Measurements from ENCODE around the gene DISC1. TPM values are rescaled to one million over a fixed set of nuclear protein-coding genes. Genes with fewer than 3 reads are reported as not detected.

DISC1 gene
- total RNA-seq, 1 experiment from 2014 or later = 1.8 TPM

- TF ChIP-seq, protein P1, sequence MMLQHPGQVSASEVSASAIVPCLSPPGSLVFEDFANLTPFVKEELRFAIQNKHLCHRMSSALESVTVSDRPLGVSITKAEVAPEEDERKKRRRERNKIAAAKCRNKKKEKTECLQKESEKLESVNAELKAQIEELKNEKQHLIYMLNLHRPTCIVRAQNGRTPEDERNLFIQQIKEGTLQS (IDR thresholded peaks at IDR 0.05) = no peak
- no peak for TF ChIP-seq YY1 (IDR thresholded peaks at IDR 0.05; ENCODE audit: extremely low read depth, insufficient replicate concordance, low read depth, low read length)
- TF ChIP-seq, protein P2, sequence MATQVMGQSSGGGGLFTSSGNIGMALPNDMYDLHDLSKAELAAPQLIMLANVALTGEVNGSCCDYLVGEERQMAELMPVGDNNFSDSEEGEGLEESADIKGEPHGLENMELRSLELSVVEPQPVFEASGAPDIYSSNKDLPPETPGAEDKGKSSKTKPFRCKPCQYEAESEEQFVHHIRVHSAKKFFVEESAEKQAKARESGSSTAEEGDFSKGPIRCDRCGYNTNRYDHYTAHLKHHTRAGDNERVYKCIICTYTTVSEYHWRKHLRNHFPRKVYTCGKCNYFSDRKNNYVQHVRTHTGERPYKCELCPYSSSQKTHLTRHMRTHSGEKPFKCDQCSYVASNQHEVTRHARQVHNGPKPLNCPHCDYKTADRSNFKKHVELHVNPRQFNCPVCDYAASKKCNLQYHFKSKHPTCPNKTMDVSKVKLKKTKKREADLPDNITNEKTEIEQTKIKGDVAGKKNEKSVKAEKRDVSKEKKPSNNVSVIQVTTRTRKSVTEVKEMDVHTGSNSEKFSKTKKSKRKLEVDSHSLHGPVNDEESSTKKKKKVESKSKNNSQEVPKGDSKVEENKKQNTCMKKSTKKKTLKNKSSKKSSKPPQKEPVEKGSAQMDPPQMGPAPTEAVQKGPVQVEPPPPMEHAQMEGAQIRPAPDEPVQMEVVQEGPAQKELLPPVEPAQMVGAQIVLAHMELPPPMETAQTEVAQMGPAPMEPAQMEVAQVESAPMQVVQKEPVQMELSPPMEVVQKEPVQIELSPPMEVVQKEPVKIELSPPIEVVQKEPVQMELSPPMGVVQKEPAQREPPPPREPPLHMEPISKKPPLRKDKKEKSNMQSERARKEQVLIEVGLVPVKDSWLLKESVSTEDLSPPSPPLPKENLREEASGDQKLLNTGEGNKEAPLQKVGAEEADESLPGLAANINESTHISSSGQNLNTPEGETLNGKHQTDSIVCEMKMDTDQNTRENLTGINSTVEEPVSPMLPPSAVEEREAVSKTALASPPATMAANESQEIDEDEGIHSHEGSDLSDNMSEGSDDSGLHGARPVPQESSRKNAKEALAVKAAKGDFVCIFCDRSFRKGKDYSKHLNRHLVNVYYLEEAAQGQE (IDR thresholded peaks at IDR 0.05; ENCODE audit: low read depth) = no peak
- no peak for TF ChIP-seq EZH2 (IDR thresholded peaks at IDR 0.05)
- TF ChIP-seq FOSL1 (IDR thresholded peaks at IDR 0.05; ENCODE audit: low read depth) = no peak
Observed at GRCh38 chr1:231847612-231848397, 221.2 kb downstream of the DISC1 start (continued).

DNA sequence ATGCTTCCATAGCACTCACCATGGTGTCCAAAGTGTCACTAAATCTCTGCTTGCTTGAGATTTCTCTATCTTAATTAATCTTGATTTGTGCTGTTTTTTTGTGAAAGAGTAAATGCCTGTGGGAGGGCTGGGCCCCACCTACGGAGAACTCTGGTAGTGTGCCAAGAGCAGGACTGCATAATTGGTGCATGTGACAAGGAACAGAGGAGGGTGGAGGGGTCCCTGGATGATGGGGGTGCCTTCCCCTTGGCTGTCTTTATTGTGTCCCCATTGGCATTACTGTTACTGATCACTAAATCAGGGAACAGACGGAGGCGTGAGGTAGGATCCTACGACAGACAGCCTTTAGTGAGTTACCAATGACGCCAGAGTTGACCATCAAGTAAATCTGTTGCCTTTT lies 223.4 kb downstream of the DISC1 start:
- H3K9me2 ChIP-seq (ENCODE audit: insufficient read depth) = no peaks in the 10 kb centered on the region
- TF ChIP-seq YY1 (IDR thresholded peaks at IDR 0.05; ENCODE audit: extremely low read depth, insufficient replicate concordance, low read depth, low read length) = no peak
- TF ChIP-seq FOSL1 (IDR thresholded peaks at IDR 0.05; ENCODE audit: low read depth) = no peak
- no peak for TF ChIP-seq CEBPB (IDR thresholded peaks at IDR 0.05; ENCODE audit: low read depth)
- TF ChIP-seq CTCF (IDR thresholded peaks at IDR 0.05 in 2 of 3, conservative IDR thresholded peaks at IDR 0.05 in 1 of 3; ENCODE audit: borderline replicate concordance in 1 of 3, insufficient read depth in 1 of 3, low read depth in 2 of 3, low read length in 2 of 3) = no peak
- TF ChIP-seq, protein P3, sequence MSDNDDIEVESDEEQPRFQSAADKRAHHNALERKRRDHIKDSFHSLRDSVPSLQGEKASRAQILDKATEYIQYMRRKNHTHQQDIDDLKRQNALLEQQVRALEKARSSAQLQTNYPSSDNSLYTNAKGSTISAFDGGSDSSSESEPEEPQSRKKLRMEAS (IDR thresholded peaks at IDR 0.05) = no peak
- TF ChIP-seq ELF1 (IDR thresholded peaks at IDR 0.05; ENCODE audit: borderline replicate concordance, low read depth) = no peak
- no peak for TF ChIP-seq CBX3 (IDR thresholded peaks at IDR 0.05; ENCODE audit: low read depth)
- no peak for TF ChIP-seq ZBTB33 (IDR thresholded peaks at IDR 0.05; ENCODE audit: extremely low read depth, insufficient replicate concordance, low read length)
- no peak for TF ChIP-seq JUND (IDR thresholded peaks at IDR 0.05)
- no peak for TF ChIP-seq SRF (IDR thresholded peaks at IDR 0.05; ENCODE audit: low read depth)
- no peak for TF ChIP-seq EGR1 (IDR thresholded peaks at IDR 0.05; ENCODE audit: low read depth)
- no peak for TF ChIP-seq ZFX (IDR thresholded peaks at IDR 0.05)
- no peak for TF ChIP-seq EZH2phosphoT487 (IDR thresholded peaks at IDR 0.05; ENCODE audit: borderline replicate concordance)
- no peak for TF ChIP-seq POLR2A (IDR thresholded peaks at IDR 0.05; ENCODE audit: borderline replicate concordance, extremely low read depth, insufficient read depth, insufficient read length)
- no peak for TF ChIP-seq ZNF274 (IDR thresholded peaks at IDR 0.05; ENCODE audit: low read depth, low read length)

More for the DNA sequence above, 223.4 kb downstream of the DISC1 start:
- no peak overlapping the region for H3K4me2 ChIP-seq (ENCODE audit: low read length)
- H3K4me1 ChIP-seq (ENCODE audit: control insufficient read depth in 1 of 2, insufficient read depth in 2 of 2, low read length in 2 of 2) = no peaks in the 10 kb centered on the region
- H3K9me3 ChIP-seq (ENCODE audit: control insufficient read depth in 1 of 2, insufficient read depth in 1 of 2, low read depth in 1 of 2, low read length in 2 of 2) = no peaks in the 10 kb centered on the region
- no peak overlapping the region for H2AFZ ChIP-seq (ENCODE audit: low read depth, low read length, poor library complexity, severe bottlenecking)
- no peak overlapping the region for H3K9ac ChIP-seq (ENCODE audit: low read length)
- no peak overlapping the region for H3K27ac ChIP-seq (ENCODE audit: low read depth, low read length)
- H3K27me3 ChIP-seq (ENCODE audit: insufficient read depth, low read length) = no peaks in the 10 kb centered on the region
- ATAC-seq = no peak
- no peak overlapping the region for H3K4me3 ChIP-seq (replicated peaks in 1 of 2; ENCODE audit: low read depth in 1 of 2, low read length in 2 of 2)
- no peak for DNase-seq (ENCODE audit: low read depth, low spot score)
- ChIA-PET POLR2A (no interaction called here), RAD21 (ENCODE audit: low non-redundant PET in 1 of 2, low total read pairs in 2 of 2, uncharacterized antibody in 2 of 2, unreplicated experiment in 2 of 2) (no interaction called here), CTCF (no interaction called here)
- H3K79me2 ChIP-seq (ENCODE audit: insufficient read depth, low read length) = no peaks in the 10 kb centered on the region
- intact Hi-C loops (cut with micrococcal nuclease) = no loop called here
- H4K20me1 ChIP-seq (ENCODE audit: insufficient read depth) = no peaks in the 10 kb centered on the region
- no TSS peak for BruUV-seq (replicated peaks)
- no peaks in the 10 kb centered on the region for H3K36me3 ChIP-seq (ENCODE audit: control insufficient read depth in 1 of 2, insufficient read depth in 2 of 2, low read length in 2 of 2)
